Endometrial microvascular endothelial cells (primary cell): Measurements from ENCODE around the gene SEC14L6. TPM values are rescaled to one million over a fixed set of nuclear protein-coding genes. Genes with fewer than 3 reads are reported as not detected.
"Not testable (repeated sequence)": the region's sequence is repeated elsewhere in the genome, so short reads cannot be mapped to it uniquely, and the experiment has no call there.

Experiments
- in situ Hi-C: cut with HindIII; loops from 2 replicates; pipeline ENCODE4 v1.10.0; 2017; ENCODE audit warnings: low sequenced_read_pairs, low pct_unique_long_range_greater_than_20kb; ENCODE audit errors: inconsistent ontology term
- total RNA-seq: library from RNA; depleted of rRNA; stranded (reverse); fragments of >200 nt; gene quantifications from one replicate; pipeline ENCODE4 v1.2.3, GENCODE V29; 2015; ENCODE audit errors: inconsistent ontology term

Gene SEC14L6
- total RNA-seq, 1 donor from 2014 or later = not detected

DNA sequence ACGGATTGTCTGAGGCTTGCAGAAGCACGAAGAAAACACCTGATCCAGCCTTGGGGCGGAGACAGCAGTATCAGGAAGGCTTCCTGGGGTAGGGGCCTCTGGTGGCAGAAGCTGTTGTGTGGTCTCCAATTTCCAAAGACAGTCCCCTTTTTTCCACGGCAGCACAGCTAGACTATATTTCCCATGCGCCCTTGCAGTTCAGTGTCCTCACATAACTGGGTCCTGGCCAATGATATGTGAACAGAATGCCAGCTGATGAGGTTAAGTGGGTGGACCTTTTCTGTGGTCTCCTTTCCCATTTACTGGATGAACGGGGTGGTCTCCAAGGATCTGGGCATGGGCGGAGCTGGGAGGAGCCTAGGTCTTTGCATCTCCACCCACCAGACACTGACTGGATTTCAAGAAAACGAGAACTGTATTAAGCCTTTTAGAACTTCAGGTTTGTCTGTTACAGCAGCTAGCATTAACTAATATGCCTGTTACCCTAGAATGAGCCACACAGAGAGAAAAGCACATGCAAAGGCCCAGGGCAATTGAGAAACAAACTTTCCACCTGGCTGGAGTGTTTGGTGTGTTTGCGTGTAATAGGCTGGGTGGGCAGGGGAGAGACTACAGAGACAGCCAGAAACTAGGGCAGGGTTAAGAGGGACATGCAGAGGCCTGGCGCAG is 21.7 kb upstream of the SEC14L6 start:
- in situ Hi-C loops = no loop called here

DNA sequence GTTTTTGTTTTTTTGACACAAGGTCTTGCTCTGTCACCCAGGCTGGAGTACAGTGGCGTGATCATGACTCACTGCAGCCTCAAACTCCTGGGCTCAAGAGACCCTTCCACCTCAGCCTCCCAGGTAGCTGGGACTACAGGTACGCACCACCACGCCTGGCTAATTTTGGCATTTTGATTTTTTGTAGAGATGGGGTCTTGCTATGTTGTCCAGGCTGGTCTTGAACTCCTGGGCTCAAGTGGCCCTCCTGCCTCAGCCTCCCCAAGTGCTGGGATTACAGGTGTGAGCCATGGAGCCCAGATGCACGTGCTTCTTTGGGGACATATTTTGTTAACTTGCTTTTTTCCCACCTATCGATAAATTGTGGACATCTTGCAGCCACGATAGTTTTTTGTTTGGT is 20.7 kb upstream of the SEC14L6 start:
- in situ Hi-C loops = not testable (repeated sequence)

DNA sequence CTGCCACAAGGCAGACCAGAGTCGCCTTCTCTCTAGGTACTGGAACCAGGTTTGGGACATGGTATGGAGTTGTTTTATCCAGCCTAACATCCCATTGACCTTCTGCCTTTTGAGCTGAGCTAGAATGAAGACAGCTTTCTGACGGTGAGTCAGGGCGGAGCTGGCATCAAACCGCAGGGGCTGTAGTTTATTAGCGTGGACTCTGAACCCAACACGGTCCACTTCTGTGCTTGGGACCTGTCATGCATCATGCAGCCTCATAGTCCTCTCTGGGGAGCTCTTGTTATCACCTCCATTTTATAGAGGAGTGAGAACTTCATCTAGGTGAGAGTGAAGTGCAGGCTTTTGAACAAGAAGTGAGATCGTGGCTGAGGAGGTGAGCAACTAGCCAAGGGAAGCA is 19.6 kb upstream of the SEC14L6 start:
- in situ Hi-C loops = no loop called here

- in situ Hi-C loops = no loop called here
Measured at GRCh38 chr22:30565341-30565740, 18.8 kb upstream of the SEC14L6 start.

- in situ Hi-C loops = no loop called here
Measured at GRCh38 chr22:30564761-30565119, 18.2 kb upstream of the SEC14L6 start.

GRCh38 chr22:30564045-30564760 is 17.7 kb upstream of the SEC14L6 start:
- in situ Hi-C loops = no loop called here

- in situ Hi-C loops = no loop called here
Measured at GRCh38 chr22:30562366-30562765, 15.8 kb upstream of the SEC14L6 start.

GRCh38 chr22:30561402-30562189 is 15.1 kb upstream of the SEC14L6 start:
- in situ Hi-C loops = no loop called here

DNA sequence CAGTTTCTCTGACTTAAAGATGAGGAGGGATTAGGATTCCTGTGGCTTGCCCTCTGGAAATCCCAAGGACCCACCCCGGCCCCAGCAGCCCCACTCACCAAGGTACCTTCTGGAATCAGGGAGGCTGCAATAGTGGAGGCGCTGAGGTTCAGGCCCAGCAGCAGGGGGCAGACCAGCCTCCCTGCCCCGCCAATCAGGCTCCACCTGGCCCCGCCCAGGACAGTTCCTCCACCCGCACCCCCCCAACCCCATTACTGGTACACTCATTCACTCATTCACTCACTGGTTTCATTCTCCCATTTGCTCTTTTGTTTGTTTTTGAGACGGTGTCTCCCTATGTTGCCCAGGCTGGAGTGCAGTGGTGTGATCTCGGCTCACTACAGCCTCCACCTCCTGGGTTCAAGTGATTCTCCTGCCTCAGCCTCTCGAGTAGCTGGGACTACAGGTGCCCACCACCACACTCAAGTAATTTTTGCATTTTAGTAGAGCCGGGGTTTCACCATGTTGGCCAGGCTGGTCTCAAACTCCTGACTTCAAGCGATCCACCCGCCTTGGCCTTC is 14.2 kb upstream of the SEC14L6 start:
- in situ Hi-C loops = not testable (repeated sequence)

DNA sequence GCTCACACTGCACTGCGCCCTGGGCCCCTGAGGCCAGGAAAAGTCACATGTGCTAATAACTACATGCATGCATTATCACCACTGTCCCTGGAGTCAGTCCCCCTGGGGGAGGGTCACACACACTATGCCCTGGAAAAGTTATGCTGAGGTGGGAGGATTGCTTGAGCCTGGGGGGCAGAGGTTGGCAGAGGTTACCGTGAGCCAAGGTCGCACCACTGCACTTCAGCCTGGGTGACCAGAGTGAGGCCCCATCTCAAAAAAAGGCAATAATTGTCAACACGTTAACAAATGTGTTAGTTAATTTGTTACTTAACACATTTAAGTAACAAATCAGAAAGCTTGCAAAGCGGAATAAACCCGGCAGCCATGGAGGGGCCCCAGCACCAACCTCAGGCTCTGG is 13.3 kb upstream of the SEC14L6 start:
- in situ Hi-C loops = no loop called here

GRCh38 chr22:30557243-30557642 is 10.7 kb upstream of the SEC14L6 start:
- in situ Hi-C loops = no loop called here

GRCh38 chr22:30556388-30556787 is 9.8 kb upstream of the SEC14L6 start:
- in situ Hi-C loops = no loop called here

DNA sequence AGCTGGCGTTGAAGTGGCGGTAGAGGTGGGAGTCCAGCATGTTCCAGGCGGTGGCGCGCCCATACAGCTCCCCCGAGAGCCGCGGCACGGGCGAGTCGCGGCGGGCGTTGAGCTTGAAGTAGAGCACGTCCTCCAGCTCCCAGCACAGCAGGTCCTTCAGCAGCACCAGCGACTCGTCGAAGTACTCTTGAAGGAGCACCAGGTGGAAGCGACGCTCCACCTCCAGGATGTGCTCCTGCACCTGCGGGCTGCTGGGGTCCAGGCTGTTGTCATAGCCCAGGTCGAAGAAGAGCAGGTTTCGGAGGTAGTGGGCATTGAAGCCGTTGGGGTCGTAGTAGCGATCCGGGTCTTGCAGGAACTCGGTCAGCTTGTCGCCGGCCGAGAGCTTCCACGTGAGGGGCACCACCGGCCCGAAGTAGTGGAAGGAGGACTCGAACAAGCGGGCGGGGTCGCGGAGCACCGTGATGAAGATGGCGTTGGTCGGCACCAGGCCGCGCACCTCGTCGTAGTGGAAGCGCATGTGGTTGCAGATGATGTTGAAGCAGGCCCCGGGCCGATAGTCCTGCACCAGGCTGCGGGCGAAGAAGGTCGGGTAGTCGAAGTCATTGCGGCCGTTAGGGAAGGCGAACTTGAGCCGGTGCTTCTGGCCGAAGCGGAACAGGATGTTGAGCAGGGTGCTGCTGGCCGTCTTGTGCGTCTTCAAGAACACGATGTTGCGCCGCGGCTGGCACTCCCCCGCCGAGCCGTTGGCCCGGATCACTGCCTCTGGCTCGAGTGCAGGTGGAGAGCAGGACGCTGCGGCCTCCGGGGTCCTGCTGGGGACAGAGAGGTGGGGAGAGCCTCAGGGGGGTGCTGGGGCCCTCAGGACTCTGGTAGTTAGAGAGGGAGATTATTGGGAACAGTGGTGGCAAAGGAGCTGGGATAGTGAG is 9.0 kb upstream of the SEC14L6 start:
- in situ Hi-C loops = no loop called here

- in situ Hi-C loops = no loop called here
Measured at GRCh38 chr22:30553971-30554370, 7.4 kb upstream of the SEC14L6 start.

DNA sequence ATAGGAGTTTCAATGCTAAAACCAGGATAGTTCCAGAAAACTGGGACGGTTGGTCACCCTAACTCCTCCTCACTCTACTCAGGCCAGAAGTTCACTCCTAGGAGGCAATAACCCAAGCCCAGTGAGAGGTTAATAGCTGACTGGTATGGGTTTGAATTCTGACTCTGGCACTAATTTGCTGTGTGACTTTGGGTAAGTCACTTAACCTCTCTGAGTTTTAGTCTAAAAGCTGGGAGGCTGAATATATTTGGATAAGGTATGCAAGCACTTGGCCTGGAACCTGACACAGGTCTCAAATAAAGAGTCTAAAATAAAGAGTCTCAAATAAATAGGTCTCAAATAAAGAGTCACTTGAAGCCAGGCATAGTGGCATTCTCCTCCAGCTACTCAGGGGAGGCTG is 6.2 kb upstream of the SEC14L6 start:
- in situ Hi-C loops = no loop called here

- in situ Hi-C loops = not testable (repeated sequence)
Measured at GRCh38 chr22:30551813-30552212, 5.3 kb upstream of the SEC14L6 start.

DNA sequence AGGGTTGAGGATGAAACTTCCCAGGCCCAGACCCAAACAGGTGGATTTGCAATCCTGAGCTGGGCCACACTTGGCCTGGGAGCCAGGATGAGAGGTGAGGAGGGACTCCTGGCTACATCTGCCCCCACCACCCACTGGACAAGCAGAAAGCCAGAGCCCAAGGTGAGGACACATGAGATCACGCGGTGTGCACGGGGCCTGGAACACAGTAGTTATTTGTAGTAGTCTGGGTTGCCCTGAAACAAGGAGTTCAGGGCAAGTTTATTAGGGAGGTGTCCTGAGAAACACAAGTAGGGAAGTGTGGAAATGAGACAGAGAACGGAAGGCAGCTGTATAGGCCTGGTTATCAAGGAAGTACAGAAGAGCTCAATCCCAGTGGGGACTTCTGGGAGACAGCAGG is 647 bp upstream of the SEC14L6 start:
- in situ Hi-C loops = no loop called here

DNA sequence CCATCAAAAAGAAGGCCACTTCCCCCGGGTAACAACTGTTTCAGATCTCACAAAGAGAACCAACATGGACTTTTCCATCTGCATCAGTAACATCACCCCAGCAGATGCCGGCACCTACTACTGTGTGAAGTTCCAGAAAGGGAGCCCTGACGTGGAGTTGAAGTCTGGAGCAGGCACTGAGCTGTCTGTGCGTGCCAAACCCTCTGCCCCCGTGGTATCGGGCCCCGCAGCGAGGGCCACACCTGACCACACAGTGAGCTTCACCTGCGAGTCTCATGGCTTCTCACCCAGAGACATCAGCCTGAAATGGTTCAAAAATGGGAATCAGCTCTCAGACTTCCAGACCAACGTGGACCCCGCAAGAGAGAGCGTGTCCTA is 3.7 kb downstream of the SEC14L6 start:
- in situ Hi-C loops = no loop called here
